Neural crest cell (in vitro differentiated cells): Measurements from ENCODE around the gene CACNA2D1. TPM values are rescaled to one million over a fixed set of nuclear protein-coding genes. Genes with fewer than 3 reads are reported as not detected.

Source experiments
- DNase-seq: peaks from one replicate; pipeline ENCODE4 v3.0.0; 2021; ENCODE audit warnings: low read depth, mixed read lengths, low spot score
- H3K27ac Mint-ChIP-seq: one replicate; pipeline ENCODE4 v1.8.0; 2021; ENCODE audit warnings: mild to moderate bottlenecking, mixed read lengths; ENCODE audit not compliant: unreplicated experiment
- H3K27me3 Mint-ChIP-seq: 2 replicates; pipeline ENCODE4 v1.8.0; 2021; ENCODE audit warnings: low read depth, mild to moderate bottlenecking, mixed read lengths
- H3K36me3 Mint-ChIP-seq: 2 replicates; pipeline ENCODE4 v1.8.0; 2021; ENCODE audit warnings: low read depth, mild to moderate bottlenecking, mixed read lengths
- H3K4me1 Mint-ChIP-seq: 2 replicates; pipeline ENCODE4 v1.8.0; 2021; ENCODE audit warnings: mixed read lengths
- H3K4me3 Mint-ChIP-seq: one replicate; pipeline ENCODE4 v1.8.0; 2021; ENCODE audit warnings: mild to moderate bottlenecking, mixed read lengths
- H3K9me3 Mint-ChIP-seq: 2 replicates; pipeline ENCODE4 v1.8.0; 2021; ENCODE audit warnings: mixed read lengths
- total RNA-seq: library from RNA; stranded (reverse); gene quantifications from 2 replicates; pipeline ENCODE4 v1.2.1, GENCODE V29; 2021
- TF ChIP-seq, protein P1 (sequence below): fragments of 200-600 bp; sonication (generic); conservative IDR thresholded peaks from 2 replicates; pipeline ENCODE4 v1.5.0; 2021; ENCODE audit warnings: antibody characterized with exemption, mild to moderate bottlenecking

CACNA2D1 gene
- total RNA-seq, 1 donor from 2014 or later, result 4.5 TPM

GRCh38 chr7:82129091-82129490 lies 314.5 kb downstream of the CACNA2D1 start:
- Mint-ChIP-seq H3K9me3 (peaks cover 2% of the 10 kb centered on the region), H3K27me3 (no peaks in the 10 kb centered on the region), H3K27ac (no peak overlapping the region), H3K36me3 (no peaks in the 10 kb centered on the region), H3K4me3 (no peak overlapping the region), H3K4me1 (no peaks in the 10 kb centered on the region)
- no peak for DNase-seq
- TF ChIP-seq, protein P1, sequence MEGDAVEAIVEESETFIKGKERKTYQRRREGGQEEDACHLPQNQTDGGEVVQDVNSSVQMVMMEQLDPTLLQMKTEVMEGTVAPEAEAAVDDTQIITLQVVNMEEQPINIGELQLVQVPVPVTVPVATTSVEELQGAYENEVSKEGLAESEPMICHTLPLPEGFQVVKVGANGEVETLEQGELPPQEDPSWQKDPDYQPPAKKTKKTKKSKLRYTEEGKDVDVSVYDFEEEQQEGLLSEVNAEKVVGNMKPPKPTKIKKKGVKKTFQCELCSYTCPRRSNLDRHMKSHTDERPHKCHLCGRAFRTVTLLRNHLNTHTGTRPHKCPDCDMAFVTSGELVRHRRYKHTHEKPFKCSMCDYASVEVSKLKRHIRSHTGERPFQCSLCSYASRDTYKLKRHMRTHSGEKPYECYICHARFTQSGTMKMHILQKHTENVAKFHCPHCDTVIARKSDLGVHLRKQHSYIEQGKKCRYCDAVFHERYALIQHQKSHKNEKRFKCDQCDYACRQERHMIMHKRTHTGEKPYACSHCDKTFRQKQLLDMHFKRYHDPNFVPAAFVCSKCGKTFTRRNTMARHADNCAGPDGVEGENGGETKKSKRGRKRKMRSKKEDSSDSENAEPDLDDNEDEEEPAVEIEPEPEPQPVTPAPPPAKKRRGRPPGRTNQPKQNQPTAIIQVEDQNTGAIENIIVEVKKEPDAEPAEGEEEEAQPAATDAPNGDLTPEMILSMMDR, result no peak

DNA sequence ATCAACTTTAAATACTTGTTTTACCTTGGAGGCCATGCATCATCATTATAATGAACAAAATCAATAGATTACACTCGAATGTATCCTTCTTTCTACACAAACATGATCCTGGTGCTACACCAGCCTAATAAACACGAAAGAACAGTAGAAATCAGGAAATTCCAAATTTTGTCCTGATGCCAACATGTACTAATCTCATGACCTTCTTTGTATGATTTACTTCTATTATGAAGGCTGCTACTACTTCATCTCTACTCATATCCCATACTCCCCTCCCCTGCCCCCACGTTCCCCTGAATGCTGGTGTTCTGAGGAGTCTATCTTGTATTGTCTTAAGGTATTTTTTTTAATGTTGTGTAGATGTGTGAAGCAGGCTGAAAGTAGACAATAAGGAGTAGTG lies 315.0 kb downstream of the CACNA2D1 start:
- no peaks in the 10 kb centered on the region for H3K27me3 Mint-ChIP-seq

GRCh38 chr7:82126576-82126975 lies 317.0 kb downstream of the CACNA2D1 start:
- TF ChIP-seq, protein P1, result no peak
- H3K4me1 Mint-ChIP-seq, result peaks cover 4% of the 10 kb centered on the region
- H3K9me3 Mint-ChIP-seq, result peaks cover 5% of the 10 kb centered on the region
- H3K27ac Mint-ChIP-seq, result no peak overlapping the region
- H3K27me3 Mint-ChIP-seq, result no peaks in the 10 kb centered on the region
- DNase-seq, result no peak
- H3K36me3 Mint-ChIP-seq, result peaks cover 2% of the 10 kb centered on the region
- H3K4me3 Mint-ChIP-seq, result no peak overlapping the region

More for the DNA sequence above, 315.0 kb downstream of the CACNA2D1 start:
- Mint-ChIP-seq H3K9me3 (peaks cover 2% of the 10 kb centered on the region), H3K27ac (no peak overlapping the region), H3K36me3 (no peaks in the 10 kb centered on the region), H3K4me1 (no peaks in the 10 kb centered on the region), H3K4me3 (no peak overlapping the region)
- no peak for DNase-seq
- TF ChIP-seq, protein P1, result no peak

- Mint-ChIP-seq H3K9me3 (peaks cover 5% of the 10 kb centered on the region), H3K4me1 (peaks cover 4% of the 10 kb centered on the region), H3K27me3 (no peaks in the 10 kb centered on the region), H3K27ac (no peak overlapping the region), H3K4me3 (no peak overlapping the region), H3K36me3 (peaks cover 2% of the 10 kb centered on the region)
- TF ChIP-seq, protein P1, result no peak
- DNase-seq, result no peak
Measured at GRCh38 chr7:82124445-82124844, 319.1 kb downstream of the CACNA2D1 start.

- TF ChIP-seq, protein P1, result no peak
- H3K27ac Mint-ChIP-seq, result no peak overlapping the region
- H3K9me3 Mint-ChIP-seq, result peaks cover 5% of the 10 kb centered on the region
- no peak for DNase-seq
- peaks cover 4% of the 10 kb centered on the region for H3K4me1 Mint-ChIP-seq
- no peaks in the 10 kb centered on the region for H3K27me3 Mint-ChIP-seq
- no peak overlapping the region for H3K4me3 Mint-ChIP-seq
- H3K36me3 Mint-ChIP-seq, result peaks cover 2% of the 10 kb centered on the region
Measured at GRCh38 chr7:82122275-82122674, 321.3 kb downstream of the CACNA2D1 start.

DNA sequence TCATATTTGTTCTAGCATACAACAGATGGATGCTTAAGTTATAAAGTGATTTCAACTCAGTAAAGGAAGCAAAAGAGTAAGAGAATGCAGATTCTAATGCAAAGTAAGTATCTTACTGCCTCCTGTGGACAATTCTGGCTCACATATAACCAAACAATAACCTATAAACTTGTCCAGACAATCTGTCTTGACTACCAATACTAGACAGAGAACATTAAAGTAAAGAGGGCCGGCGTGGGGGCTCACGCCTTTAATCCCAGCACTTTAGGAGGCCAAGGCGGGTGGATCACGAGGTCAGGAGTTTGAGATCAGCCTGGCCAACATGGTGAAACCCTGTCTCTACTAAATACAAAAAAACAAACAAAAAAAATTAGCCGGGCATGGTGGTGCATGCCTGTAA lies 329.3 kb downstream of the CACNA2D1 start:
- H3K36me3 Mint-ChIP-seq, result no peaks in the 10 kb centered on the region
- H3K4me1 Mint-ChIP-seq, result peaks cover 4% of the 10 kb centered on the region
- H3K27ac Mint-ChIP-seq, result no peak overlapping the region
- no peaks in the 10 kb centered on the region for H3K27me3 Mint-ChIP-seq
- no peak for DNase-seq
- TF ChIP-seq, protein P1, result no peak
- no peak overlapping the region for H3K4me3 Mint-ChIP-seq
- H3K9me3 Mint-ChIP-seq, result no peaks in the 10 kb centered on the region
